ENCODE measurements around the gene SUPT3H. TPM values are rescaled to one million over a fixed set of nuclear protein-coding genes. Genes with fewer than 3 reads are reported as not detected.

Gene SUPT3H
- total and polyA plus RNA-seq, 4 donors = 0.85 to 4.8 (median 2.4) TPM

- H3K9me3 ChIP-seq (ENCODE audit: control insufficient read depth in 4 of 4, low read length in 3 of 4) = no peaks in the 10 kb centered on the region
- H3K9ac ChIP-seq (ENCODE audit: low read depth in 1 of 2, low read length in 2 of 2) = no peak overlapping the region
- TF ChIP-seq RAD21 (IDR thresholded peaks at IDR 0.05) (no peak), FOXA2 (IDR thresholded peaks at IDR 0.05) (no peak), REST (IDR thresholded peaks at IDR 0.05) (no peak), ZBTB33 (IDR thresholded peaks at IDR 0.05) (no peak)
- peaks cover 0 to 18% (median 0%) of the 10 kb centered on the region in 4 donors for H3K27me3 ChIP-seq (ENCODE audit: control insufficient read depth in 4 of 4, insufficient read depth in 4 of 4, low read length in 3 of 4)
- H3K4me3 ChIP-seq (ENCODE audit: low read depth in 1 of 3, low read length in 3 of 3) = peak overlapping the region; percentile 23 to 58 (median 50)
- no peak for DNase-seq (ENCODE audit: low spot score)
- H3K27ac ChIP-seq (ENCODE audit: low read depth in 1 of 2, low read length in 2 of 2) = peak overlapping the region; percentile 3 to 12
- H3K4me1 ChIP-seq (ENCODE audit: control insufficient read depth in 4 of 4, insufficient read depth in 4 of 4, low read length in 3 of 4) = peaks cover 25 to 38% (median 31%) of the 10 kb centered on the region in 4 donors
- 3% methylated on average over 62 of the region's 62 CpGs for WGBS
- no peaks in the 10 kb centered on the region for H3K36me3 ChIP-seq (ENCODE audit: control insufficient read depth in 4 of 4, insufficient read depth in 3 of 4, low read depth in 1 of 4, low read length in 3 of 4)
These were observed 45.5 kb upstream of the SUPT3H start for GRCh38 chr6:45423111-45423823.

- Histone ChIP-seq H3K4me3 (ENCODE audit: low read depth in 1 of 3, low read length in 3 of 3) (peak overlapping the region in 2 of 3 donors; percentile 52 to 58), H3K9ac (ENCODE audit: low read depth in 1 of 2, low read length in 2 of 2) (no peak overlapping the region), H3K36me3 (ENCODE audit: control insufficient read depth in 4 of 4, insufficient read depth in 3 of 4, low read depth in 1 of 4, low read length in 3 of 4) (no peaks in the 10 kb centered on the region), H3K9me3 (ENCODE audit: control insufficient read depth in 4 of 4, low read length in 3 of 4) (no peaks in the 10 kb centered on the region), H3K4me1 (ENCODE audit: control insufficient read depth in 4 of 4, insufficient read depth in 4 of 4, low read length in 3 of 4) (peaks cover 25 to 38% (median 31%) of the 10 kb centered on the region in 4 donors), H3K27ac (ENCODE audit: low read depth in 1 of 2, low read length in 2 of 2) (peak overlapping the region; percentile 3 to 12), H3K27me3 (ENCODE audit: control insufficient read depth in 4 of 4, insufficient read depth in 4 of 4, low read length in 3 of 4) (peaks cover 0 to 18% (median 0%) of the 10 kb centered on the region in 4 donors)
- 2% methylated on average over 55 of the region's 55 CpGs for WGBS
- TF ChIP-seq RAD21 (IDR thresholded peaks at IDR 0.05) (peak in 1 of 2 donors; percentile 21), YY1 (IDR thresholded peaks at IDR 0.05) (no peak)
- DNase-seq (ENCODE audit: low spot score) = no peak
These were observed 44.9 kb upstream of the SUPT3H start for GRCh38 chr6:45422503-45423110.

- peaks cover 0 to 18% (median 0%) of the 10 kb centered on the region in 4 donors for H3K27me3 ChIP-seq (ENCODE audit: control insufficient read depth in 4 of 4, insufficient read depth in 4 of 4, low read length in 3 of 4)
- H3K4me3 ChIP-seq (ENCODE audit: low read depth in 1 of 3, low read length in 3 of 3) = peak overlapping the region; percentile 47 to 58 (median 52)
- no peak for TF ChIP-seq NR2F2 (IDR thresholded peaks at IDR 0.05)
- TF ChIP-seq MAX (IDR thresholded peaks at IDR 0.05) = no peak
- TF ChIP-seq RAD21 (IDR thresholded peaks at IDR 0.05) = peak; percentile 14 to 17
- H3K36me3 ChIP-seq (ENCODE audit: control insufficient read depth in 4 of 4, insufficient read depth in 3 of 4, low read depth in 1 of 4, low read length in 3 of 4) = no peaks in the 10 kb centered on the region
- H3K9ac ChIP-seq (ENCODE audit: low read depth in 1 of 2, low read length in 2 of 2) = no peak overlapping the region
- H3K4me1 ChIP-seq (ENCODE audit: control insufficient read depth in 4 of 4, insufficient read depth in 4 of 4, low read length in 3 of 4) = peaks cover 25 to 38% (median 31%) of the 10 kb centered on the region in 4 donors
- H3K9me3 ChIP-seq (ENCODE audit: control insufficient read depth in 4 of 4, low read length in 3 of 4) = no peaks in the 10 kb centered on the region
- WGBS = 1% methylated on average over 83 of the region's 83 CpGs
- H3K27ac ChIP-seq (ENCODE audit: low read depth in 1 of 2, low read length in 2 of 2) = peak overlapping the region in 1 of 2 donors; percentile 3
- DNase-seq (ENCODE audit: low spot score) = no peak
These were observed 44.2 kb upstream of the SUPT3H start for GRCh38 chr6:45421709-45422502.
